HL-60 (cell line): Measurements from ENCODE around the gene BRMS1L.
A peak's percentile ranks its signal among the peaks of the same experiment; 100 is the strongest.
"Not testable (repeated sequence)": the region's sequence is repeated elsewhere in the genome, so short reads cannot be mapped to it uniquely, and the experiment has no call there.

Experiments used
- DNase-seq, 2 experiments: peaks; one replicate each; pipeline ENCODE4 v3.0.0-alpha.2; 2010 to 2020; ENCODE audit warnings: low read depth in 1 of 2, low spot score in 1 of 2
- H3K27ac ChIP-seq: fragments of 250-450 bp; sonication (Bioruptor Pico); replicated peaks from 2 replicates; pipeline ENCODE4 v1.5.1; 2020; ENCODE audit warnings: mild to moderate bottlenecking, moderate library complexity
- H3K27me3 ChIP-seq: fragments of 250-450 bp; sonication (Bioruptor Pico); 2 replicates; pipeline ENCODE4 v1.5.1; 2021; ENCODE audit warnings: mild to moderate bottlenecking, moderate library complexity; ENCODE audit not compliant: insufficient read depth, poor library complexity, severe bottlenecking
- H3K4me3 ChIP-seq: replicated peaks from 2 replicates; pipeline ENCODE4 v1.5.1; 2011; ENCODE audit warnings: mild to moderate bottlenecking, control low read depth, low read length; ENCODE audit not compliant: insufficient read depth
- CTCF ChIP-seq: IDR thresholded peaks from one replicate; pipeline ENCODE4 v1.5.1; 2011; ENCODE audit warnings: low read length, control low read depth, inconsistent platforms; ENCODE audit not compliant: insufficient read depth
- GABPA ChIP-seq: IDR thresholded peaks from 2 replicates; pipeline ENCODE4 v1.6.1; 2012; ENCODE audit warnings: low read depth
- POLR2AphosphoS5 ChIP-seq: IDR thresholded peaks from 2 replicates; pipeline ENCODE4 v1.6.1; 2012; ENCODE audit warnings: low read depth
- SPI1 ChIP-seq: IDR thresholded peaks from 2 replicates; pipeline ENCODE4 v1.6.1; 2012; ENCODE audit warnings: low read depth, mild to moderate bottlenecking, borderline replicate concordance
- TF ChIP-seq, protein P1 (sequence below): IDR thresholded peaks from 2 replicates; pipeline ENCODE4 v1.6.1; 2012; ENCODE audit warnings: low read depth; ENCODE audit not compliant: insufficient replicate concordance

Gene BRMS1L

GRCh38 chr14:35807131-35807961 lies 18.8 kb upstream of the BRMS1L start:
- Histone ChIP-seq H3K27me3 (no peaks in the 10 kb centered on the region), H3K4me3 (no peak overlapping the region; the same call in 1 of the 2 replicates), H3K27ac (no peak overlapping the region)
- DNase-seq = no peak
- TF ChIP-seq SPI1 = no peak
- no peak for TF ChIP-seq GABPA
- no peak for TF ChIP-seq POLR2AphosphoS5

DNA sequence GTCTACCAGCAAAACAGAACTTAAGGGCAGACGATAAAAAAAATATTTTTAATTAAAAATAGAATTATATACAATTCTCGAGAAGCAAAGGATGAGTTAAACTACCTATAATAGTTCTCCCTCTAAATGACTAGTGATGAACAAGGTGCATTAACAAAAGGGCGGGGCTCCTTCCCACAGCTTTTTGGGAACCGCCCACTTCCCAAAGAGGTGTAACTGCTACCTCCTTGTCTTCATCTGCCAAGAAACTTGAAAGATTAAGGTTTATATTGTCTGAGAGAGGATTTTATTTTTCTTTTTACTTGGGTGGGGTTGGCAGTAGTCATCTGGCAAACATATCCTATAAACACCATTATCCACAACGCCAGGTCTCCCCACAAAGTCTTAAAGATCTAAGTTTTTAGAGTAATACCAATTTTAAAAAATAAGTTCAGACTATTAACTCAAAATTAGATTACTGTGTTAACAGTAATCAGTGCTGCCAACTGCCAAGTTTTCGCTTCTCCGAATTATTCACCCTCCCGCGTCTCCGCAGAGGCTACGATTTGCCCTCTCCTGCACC lies 18.0 kb upstream of the BRMS1L start:
- peak in 1 of 2 experiments; percentile 26 for DNase-seq
- Histone ChIP-seq H3K4me3 (peak overlapping the region; percentile 79), H3K27ac (peak overlapping the region; percentile 85), H3K27me3 (no peaks in the 10 kb centered on the region)
- TF ChIP-seq SPI1 (no peak), CTCF (no peak), GABPA (no peak)
- TF ChIP-seq, protein P1, sequence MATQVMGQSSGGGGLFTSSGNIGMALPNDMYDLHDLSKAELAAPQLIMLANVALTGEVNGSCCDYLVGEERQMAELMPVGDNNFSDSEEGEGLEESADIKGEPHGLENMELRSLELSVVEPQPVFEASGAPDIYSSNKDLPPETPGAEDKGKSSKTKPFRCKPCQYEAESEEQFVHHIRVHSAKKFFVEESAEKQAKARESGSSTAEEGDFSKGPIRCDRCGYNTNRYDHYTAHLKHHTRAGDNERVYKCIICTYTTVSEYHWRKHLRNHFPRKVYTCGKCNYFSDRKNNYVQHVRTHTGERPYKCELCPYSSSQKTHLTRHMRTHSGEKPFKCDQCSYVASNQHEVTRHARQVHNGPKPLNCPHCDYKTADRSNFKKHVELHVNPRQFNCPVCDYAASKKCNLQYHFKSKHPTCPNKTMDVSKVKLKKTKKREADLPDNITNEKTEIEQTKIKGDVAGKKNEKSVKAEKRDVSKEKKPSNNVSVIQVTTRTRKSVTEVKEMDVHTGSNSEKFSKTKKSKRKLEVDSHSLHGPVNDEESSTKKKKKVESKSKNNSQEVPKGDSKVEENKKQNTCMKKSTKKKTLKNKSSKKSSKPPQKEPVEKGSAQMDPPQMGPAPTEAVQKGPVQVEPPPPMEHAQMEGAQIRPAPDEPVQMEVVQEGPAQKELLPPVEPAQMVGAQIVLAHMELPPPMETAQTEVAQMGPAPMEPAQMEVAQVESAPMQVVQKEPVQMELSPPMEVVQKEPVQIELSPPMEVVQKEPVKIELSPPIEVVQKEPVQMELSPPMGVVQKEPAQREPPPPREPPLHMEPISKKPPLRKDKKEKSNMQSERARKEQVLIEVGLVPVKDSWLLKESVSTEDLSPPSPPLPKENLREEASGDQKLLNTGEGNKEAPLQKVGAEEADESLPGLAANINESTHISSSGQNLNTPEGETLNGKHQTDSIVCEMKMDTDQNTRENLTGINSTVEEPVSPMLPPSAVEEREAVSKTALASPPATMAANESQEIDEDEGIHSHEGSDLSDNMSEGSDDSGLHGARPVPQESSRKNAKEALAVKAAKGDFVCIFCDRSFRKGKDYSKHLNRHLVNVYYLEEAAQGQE = no peak

GRCh38 chr14:35808638-35809563 lies 17.2 kb upstream of the BRMS1L start, which contains the start of gene RALGAPA1:
Gene RALGAPA1 (minus strand): TSS chr14:35809295. CDS start chr14:35808835, 460 bp downstream.
- peak within 1 kb of the TSS; percentile 85 for H3K27ac ChIP-seq
- peak within 1 kb of the TSS; percentile 79 for H3K4me3 ChIP-seq
- DNase-seq = peak; percentile 90 to 96
- TF ChIP-seq GABPA = 0 out of 2 replicates have a peak, but pooled peaks have one; percentile 14
- peak; percentile 78 for TF ChIP-seq POLR2AphosphoS5
- TF ChIP-seq, protein P1 = peak; percentile 56
- not testable (repeated sequence) for H3K27me3 ChIP-seq

- H3K27me3 ChIP-seq = no peaks in the 10 kb centered on the region
- no peak for TF ChIP-seq GABPA
- TF ChIP-seq, protein P1 = no peak
- no peak for TF ChIP-seq POLR2AphosphoS5
- TF ChIP-seq CTCF = no peak
- TF ChIP-seq SPI1 = no peak
- H3K4me3 ChIP-seq = peak overlapping the region; percentile 17; the same call in 1 of the 2 replicates
- H3K27ac ChIP-seq = no peak overlapping the region
- no peak for DNase-seq
Observed at GRCh38 chr14:35809597-35809996, 16.5 kb upstream of the BRMS1L start.
